DOHH2 (cell line): Measurements from ENCODE around the gene CSGALNACT2.

Experiments
- H3F3A ChIP-seq: fragments of 200-600 bp; sonication (generic), shearing (Covaris generic); 2 replicates; pipeline ENCODE4 v1.6.0; 2016; ENCODE audit warnings: antibody characterized with exemption, mild to moderate bottlenecking; ENCODE audit not compliant: control insufficient read depth, insufficient read depth
- H3K27ac ChIP-seq: fragments of 200-600 bp; sonication (generic); 2 replicates; pipeline ENCODE4 v1.5.1; 2014; ENCODE audit warnings: low read depth, mild to moderate bottlenecking, low read length, moderate library complexity
- H3K27me3 ChIP-seq: fragments of 200-600 bp; sonication (generic); 2 replicates; pipeline ENCODE4 v1.6.1; 2014; ENCODE audit warnings: mild to moderate bottlenecking, low read length, mixed read lengths; ENCODE audit not compliant: control insufficient read depth
- H3K36me3 ChIP-seq: fragments of 200-600 bp; sonication (generic); 2 replicates; pipeline ENCODE4 v1.6.1; 2014; ENCODE audit warnings: mild to moderate bottlenecking, low read length, moderate library complexity, mixed read lengths; ENCODE audit not compliant: control insufficient read depth
- H3K4me1 ChIP-seq: fragments of 200-600 bp; sonication (generic); 2 replicates; pipeline ENCODE4 v1.6.1; 2014; ENCODE audit warnings: mild to moderate bottlenecking, low read length, mixed read lengths; ENCODE audit not compliant: control insufficient read depth
- H3K4me2 ChIP-seq: fragments of 200-600 bp; sonication (generic); 2 replicates; pipeline ENCODE4 v1.6.0; 2014; ENCODE audit warnings: mild to moderate bottlenecking, low read length, moderate library complexity
- H3K4me3 ChIP-seq: fragments of 200-600 bp; sonication (generic); 2 replicates; pipeline ENCODE4 v1.5.1; 2014; ENCODE audit warnings: mild to moderate bottlenecking, low read length, mixed read lengths
- H3K79me2 ChIP-seq: fragments of 200-600 bp; sonication (generic); 2 replicates; pipeline ENCODE4 v1.6.1; 2014; ENCODE audit warnings: mild to moderate bottlenecking, low read length, mixed read lengths; ENCODE audit not compliant: control insufficient read depth
- H3K9me2 ChIP-seq: fragments of 200-600 bp; sonication (generic); replicated peaks from 2 replicates; pipeline ENCODE4 v1.6.1; 2014; ENCODE audit warnings: mild to moderate bottlenecking, low read length, mixed read lengths; ENCODE audit not compliant: control insufficient read depth
- H3K9me3 ChIP-seq: fragments of 200-600 bp; sonication (generic); 2 replicates; pipeline ENCODE4 v1.6.1; 2014; ENCODE audit warnings: antibody characterized with exemption, low read length, mixed read lengths; ENCODE audit not compliant: control insufficient read depth, insufficient read depth
- H4K20me1 ChIP-seq: fragments of 200-600 bp; sonication (generic); 2 replicates; pipeline ENCODE4 v1.6.0; 2014; ENCODE audit warnings: low read depth, mild to moderate bottlenecking, antibody characterized with exemption, low read length, moderate library complexity; ENCODE audit not compliant: control insufficient read depth, insufficient read depth
- CTCF ChIP-seq: fragments of 200-600 bp; sonication (generic); IDR thresholded peaks from one replicate; pipeline ENCODE4 v1.5.1; 2014; ENCODE audit warnings: antibody characterized with exemption, mild to moderate bottlenecking, low read depth, low read length; ENCODE audit not compliant: poor library complexity, severe bottlenecking
- EZH2phosphoT487 ChIP-seq: fragments of 200-600 bp; sonication (generic); IDR thresholded peaks from 2 replicates; pipeline ENCODE4 v1.6.1; 2017; ENCODE audit warnings: borderline replicate concordance, mild to moderate bottlenecking, antibody characterized with exemption, low read length, moderate library complexity, mixed read lengths

The CSGALNACT2 gene

GRCh38 chr10:43151371-43151770 lies 13.1 kb downstream of the CSGALNACT2 start:
- H3K27ac ChIP-seq, result no peak overlapping the region
- H3K4me3 ChIP-seq, result no peak overlapping the region
- H3K36me3 ChIP-seq, result no peaks in the 10 kb centered on the region
- H3F3A ChIP-seq, result no peaks in the 10 kb centered on the region
- no peaks in the 10 kb centered on the region for H3K9me2 ChIP-seq
- no peak for TF ChIP-seq CTCF
- no peak for TF ChIP-seq EZH2phosphoT487
- H3K4me1 ChIP-seq, result no peaks in the 10 kb centered on the region
- peaks cover 72% of the 10 kb centered on the region for H3K79me2 ChIP-seq
- H4K20me1 ChIP-seq, result no peaks in the 10 kb centered on the region
- H3K27me3 ChIP-seq, result no peaks in the 10 kb centered on the region
- no peaks in the 10 kb centered on the region for H3K9me3 ChIP-seq
- no peak overlapping the region for H3K4me2 ChIP-seq

GRCh38 chr10:43153901-43154300 lies 15.7 kb downstream of the CSGALNACT2 start:
- H3K27ac ChIP-seq, result no peak overlapping the region
- H3K36me3 ChIP-seq, result no peaks in the 10 kb centered on the region
- H3K27me3 ChIP-seq, result no peaks in the 10 kb centered on the region
- peaks cover 59% of the 10 kb centered on the region for H3K79me2 ChIP-seq
- H4K20me1 ChIP-seq, result no peaks in the 10 kb centered on the region
- no peaks in the 10 kb centered on the region for H3F3A ChIP-seq
- no peaks in the 10 kb centered on the region for H3K9me2 ChIP-seq
- TF ChIP-seq CTCF, result no peak
- TF ChIP-seq EZH2phosphoT487, result no peak
- no peaks in the 10 kb centered on the region for H3K4me1 ChIP-seq
- no peaks in the 10 kb centered on the region for H3K9me3 ChIP-seq
- no peak overlapping the region for H3K4me3 ChIP-seq
- H3K4me2 ChIP-seq, result no peak overlapping the region

GRCh38 chr10:43155221-43155620 lies 17.0 kb downstream of the CSGALNACT2 start:
- no peak overlapping the region for H3K4me2 ChIP-seq
- H3K4me1 ChIP-seq, result no peaks in the 10 kb centered on the region
- no peak overlapping the region for H3K4me3 ChIP-seq
- no peaks in the 10 kb centered on the region for H3K36me3 ChIP-seq
- H4K20me1 ChIP-seq, result no peaks in the 10 kb centered on the region
- peaks cover 50% of the 10 kb centered on the region for H3K79me2 ChIP-seq
- no peaks in the 10 kb centered on the region for H3K9me2 ChIP-seq
- no peak overlapping the region for H3K27ac ChIP-seq
- no peaks in the 10 kb centered on the region for H3F3A ChIP-seq
- no peaks in the 10 kb centered on the region for H3K9me3 ChIP-seq
- TF ChIP-seq CTCF (no peak), EZH2phosphoT487 (no peak)
- H3K27me3 ChIP-seq, result no peaks in the 10 kb centered on the region

GRCh38 chr10:43155741-43156140 lies 17.5 kb downstream of the CSGALNACT2 start:
- no peak for TF ChIP-seq EZH2phosphoT487
- no peak for TF ChIP-seq CTCF
- Histone ChIP-seq H3K9me2 (no peaks in the 10 kb centered on the region), H4K20me1 (no peaks in the 10 kb centered on the region), H3K4me2 (no peak overlapping the region), H3K4me3 (no peak overlapping the region), H3K27me3 (no peaks in the 10 kb centered on the region), H3F3A (no peaks in the 10 kb centered on the region), H3K36me3 (no peaks in the 10 kb centered on the region), H3K79me2 (peaks cover 45% of the 10 kb centered on the region), H3K9me3 (no peaks in the 10 kb centered on the region), H3K4me1 (no peaks in the 10 kb centered on the region), H3K27ac (no peak overlapping the region)
